A172 (cell line): ENCODE results near the gene NEAT1. TPM values are rescaled to one million over a fixed set of nuclear protein-coding genes. Genes with fewer than 3 reads are reported as not detected.
"Not testable (repeated sequence)": the region's sequence is repeated elsewhere in the genome, so short reads cannot be mapped to it uniquely, and the experiment has no call there.

Experiments
- DNase-seq: peaks from one replicate; pipeline ENCODE4 v3.0.0-alpha.2; 2015; ENCODE audit warnings: low spot score
- total RNA-seq: library from RNA; depleted of rRNA; stranded (reverse); fragments of >200 nt; shearing (Covaris generic); gene quantifications from 2 replicates; pipeline ENCODE4 v1.2.3, GENCODE V29; 2014

Gene NEAT1
- total RNA-seq, 1 experiment from 2014 or later = 28.9 TPM

DNA sequence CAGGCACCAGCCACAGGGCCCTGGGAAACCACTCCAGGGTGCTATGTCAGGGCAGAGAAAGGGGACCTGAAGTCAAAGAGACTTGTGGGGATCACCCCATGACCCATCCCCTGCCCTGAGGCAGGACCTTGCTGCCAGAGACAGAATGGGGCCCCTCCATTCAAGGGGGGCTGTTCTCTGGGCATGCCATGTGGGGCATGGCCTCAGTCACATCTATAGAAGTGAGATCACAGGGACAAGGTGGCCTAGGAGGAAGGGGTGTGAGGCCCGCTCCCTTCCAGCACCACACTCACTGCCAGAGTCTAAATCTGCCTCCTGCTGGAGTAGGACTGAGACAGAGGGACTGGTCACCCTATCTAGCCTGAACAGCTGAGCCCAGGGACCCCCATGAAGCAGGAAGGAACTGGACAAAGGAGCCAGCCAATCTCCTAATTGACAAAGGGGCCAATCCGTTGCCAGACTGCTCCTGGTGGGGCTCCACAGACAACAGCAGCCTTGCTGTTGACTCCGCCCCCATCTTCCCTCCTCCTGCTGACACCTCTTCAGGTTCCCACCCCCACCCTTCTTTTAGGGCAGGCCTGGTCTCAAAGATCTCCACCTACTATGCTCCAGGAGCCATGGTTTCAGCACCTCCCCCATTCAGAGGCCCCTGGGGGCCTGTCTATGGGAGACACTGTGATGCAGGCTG lies 26.0 kb downstream of the NEAT1 start:
- DNase-seq = peak; percentile 62

DNA sequence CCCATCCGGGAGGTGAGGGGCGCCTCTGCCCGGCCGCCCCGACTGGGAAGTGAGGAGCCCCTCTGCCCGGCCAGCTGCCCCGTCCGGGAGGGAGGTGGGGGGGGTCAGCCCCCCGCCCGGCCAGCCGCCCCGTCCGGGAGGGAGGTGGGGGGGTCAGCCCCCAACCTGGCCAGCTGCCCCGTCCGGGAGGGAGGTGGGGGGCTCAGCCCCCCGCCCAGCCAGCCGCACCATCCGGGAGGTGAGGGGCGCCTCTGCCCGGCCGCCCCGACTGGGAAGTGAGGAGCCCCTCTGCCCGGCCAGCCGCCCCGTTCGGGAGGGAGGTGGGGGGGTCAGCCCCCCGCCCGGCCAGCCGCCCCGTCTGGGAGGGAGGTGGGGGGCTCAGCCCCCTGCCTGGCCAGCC lies 28.7 kb downstream of the NEAT1 start:
- not testable (repeated sequence) for DNase-seq

DNA sequence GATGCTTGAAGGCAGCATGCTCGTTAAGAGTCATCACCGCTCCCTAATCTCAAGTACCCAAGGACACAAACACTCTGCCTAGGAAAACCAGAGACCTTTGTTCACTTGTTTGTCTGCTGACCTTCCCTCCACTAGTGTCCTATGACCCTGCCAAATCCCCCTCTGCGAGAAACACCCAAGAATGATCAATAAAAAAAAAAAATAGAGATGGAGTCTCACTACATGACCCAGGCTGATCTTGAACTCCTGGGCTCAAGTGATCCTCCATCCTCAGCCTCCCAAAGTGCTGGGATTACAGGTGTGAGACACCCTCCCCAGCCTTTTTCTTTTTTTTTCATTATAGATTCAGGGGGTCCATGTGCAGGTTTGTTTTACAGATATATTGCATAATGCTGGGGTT lies 29.7 kb downstream of the NEAT1 start:
- not testable (repeated sequence) for DNase-seq

DNA sequence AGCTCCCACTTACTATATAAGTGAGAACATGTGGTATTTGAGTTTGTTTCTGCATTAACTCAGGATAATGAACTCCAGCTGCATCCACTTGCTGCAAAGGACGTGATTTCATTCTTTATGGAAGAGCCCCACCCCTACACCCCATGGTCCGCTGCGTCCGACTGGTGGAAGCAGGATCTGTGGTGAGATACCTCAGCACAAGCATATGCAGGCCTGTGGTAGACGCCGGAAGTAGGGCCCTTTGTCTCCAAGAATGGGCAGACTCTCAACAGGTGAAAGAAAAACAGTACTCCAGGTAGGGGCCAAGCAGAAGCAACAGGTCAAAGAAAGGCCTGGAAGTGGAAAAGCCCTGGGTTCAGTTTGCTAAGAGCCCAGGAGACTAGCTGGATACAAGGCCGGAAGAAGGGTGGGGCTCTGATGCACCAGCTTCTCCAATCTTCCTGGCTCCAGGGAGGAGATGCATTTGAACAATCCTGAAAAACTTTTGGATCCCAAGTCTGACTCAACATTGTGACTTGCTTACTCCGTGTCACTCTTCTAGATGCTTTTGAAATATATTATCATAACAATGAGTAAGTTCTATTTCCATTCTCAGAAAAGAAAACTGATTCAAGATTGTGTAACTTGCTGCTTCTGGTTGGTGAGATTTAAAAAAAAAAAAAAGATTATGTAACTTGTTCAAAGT lies 30.4 kb downstream of the NEAT1 start:
- peak; percentile 87 for DNase-seq

DNA sequence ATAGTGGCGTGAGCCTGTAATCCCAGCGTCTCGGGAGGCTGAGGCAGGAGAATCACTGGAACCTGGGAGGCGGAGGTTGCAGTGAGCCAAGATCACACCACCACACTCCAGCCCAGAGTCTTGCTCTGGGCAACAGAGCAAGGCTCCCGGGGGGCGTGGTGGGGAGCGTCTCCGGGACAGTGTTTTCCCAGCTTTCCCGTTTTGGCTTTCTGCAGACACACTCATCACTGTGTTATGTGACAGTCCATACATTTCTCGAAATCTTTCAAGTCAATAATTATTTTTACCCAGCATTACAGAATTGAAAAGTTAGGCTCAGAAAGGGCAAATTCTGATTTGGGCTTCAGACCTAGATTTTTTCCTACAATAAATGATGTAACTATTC lies 31.7 kb downstream of the NEAT1 start:
- no peak for DNase-seq

DNA sequence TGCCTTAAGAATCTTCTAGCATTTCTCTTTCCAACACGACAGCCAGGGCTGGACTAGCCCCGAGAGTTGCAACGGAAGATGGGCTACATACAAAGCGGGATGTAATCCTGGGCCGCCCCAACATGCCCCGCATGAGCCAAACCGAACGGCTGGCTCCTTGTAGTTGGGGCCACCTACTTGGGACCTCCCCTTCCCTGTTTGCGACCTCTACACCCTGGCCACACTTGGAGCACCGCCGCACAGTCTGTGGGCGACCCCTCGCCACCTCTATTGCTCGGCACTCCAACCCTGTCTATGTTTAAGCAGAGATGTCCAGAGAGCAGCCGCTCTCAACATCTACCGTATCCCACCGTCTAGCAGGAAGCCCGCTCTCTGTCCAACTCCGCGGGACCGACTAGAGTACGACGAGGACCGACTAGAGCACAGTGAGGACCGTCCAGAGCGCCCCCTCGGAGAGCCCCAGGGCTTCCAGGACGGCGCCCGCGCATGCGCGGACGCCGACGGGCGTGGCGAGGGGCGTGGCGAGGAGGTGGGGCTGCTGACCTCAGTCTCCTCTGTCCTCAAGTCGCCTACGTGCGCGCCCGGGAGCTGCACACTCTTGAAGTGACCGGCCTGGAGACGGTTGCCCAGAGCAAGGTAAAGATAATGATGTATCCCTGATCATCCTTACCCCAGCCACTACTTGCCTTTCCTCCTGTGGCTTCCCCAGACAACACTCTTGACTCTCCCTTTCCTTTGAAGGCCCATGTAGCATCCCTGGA lies 32.3 kb downstream of the NEAT1 start:
- DNase-seq = peak; percentile 42

DNA sequence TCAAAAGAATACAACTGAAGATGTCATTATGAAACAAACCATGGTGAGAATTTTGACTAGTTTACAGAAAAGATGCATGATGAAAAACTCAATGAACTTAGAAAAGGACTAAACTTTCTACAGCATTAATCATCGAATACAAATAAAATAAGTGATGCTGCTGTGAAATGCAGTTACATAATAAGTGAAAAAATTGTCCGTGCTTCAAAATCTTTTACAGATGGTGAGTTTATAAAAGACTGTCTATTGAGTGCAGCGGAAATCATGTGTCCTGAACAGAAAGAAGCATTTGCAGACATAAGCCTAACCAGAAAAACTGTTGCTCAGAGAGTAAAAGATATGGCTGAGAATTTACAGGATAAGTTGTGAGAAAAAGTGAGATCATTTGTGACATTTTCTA lies 33.8 kb downstream of the NEAT1 start:
- DNase-seq = no peak

DNA sequence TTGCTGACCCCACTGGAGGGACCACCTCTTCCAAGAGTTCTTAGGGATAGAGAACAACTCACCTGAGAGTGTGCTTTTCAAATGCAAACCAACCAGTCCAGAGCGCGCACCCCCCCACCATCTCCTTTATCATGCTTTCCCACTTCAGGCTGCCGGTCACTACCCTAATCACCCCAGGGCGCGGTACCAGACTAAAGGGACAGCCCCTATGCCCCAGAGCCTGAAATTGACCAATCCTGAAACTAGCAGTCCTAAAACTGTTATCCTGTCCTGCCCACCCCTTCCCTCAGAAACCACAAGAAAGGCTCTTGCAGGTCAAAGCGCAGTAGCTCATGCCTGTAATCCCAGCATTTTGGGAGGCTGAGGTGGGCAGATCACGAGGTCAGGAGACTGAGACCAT lies 37.0 kb downstream of the NEAT1 start:
- no peak for DNase-seq

DNA sequence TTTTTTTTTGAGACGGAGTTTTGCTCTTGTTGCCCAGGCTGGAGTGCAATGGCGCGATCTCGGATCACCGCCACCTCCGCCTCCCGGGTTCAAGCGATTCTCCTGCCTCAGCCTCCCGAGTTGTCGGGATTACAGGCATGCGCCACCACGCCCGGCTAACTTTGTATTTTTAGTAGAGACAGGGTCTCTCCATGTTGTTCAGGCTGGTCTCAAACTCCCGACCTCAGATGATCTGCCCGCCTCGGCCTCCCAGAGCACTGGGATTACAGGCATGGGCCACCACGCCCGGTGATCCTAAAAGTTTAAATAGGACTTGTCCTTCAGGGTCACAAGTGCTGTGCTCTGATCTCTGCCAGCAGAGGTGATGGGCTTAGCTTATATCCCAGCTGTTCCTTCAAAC lies 42.9 kb downstream of the NEAT1 start:
- not testable (repeated sequence) for DNase-seq

DNA sequence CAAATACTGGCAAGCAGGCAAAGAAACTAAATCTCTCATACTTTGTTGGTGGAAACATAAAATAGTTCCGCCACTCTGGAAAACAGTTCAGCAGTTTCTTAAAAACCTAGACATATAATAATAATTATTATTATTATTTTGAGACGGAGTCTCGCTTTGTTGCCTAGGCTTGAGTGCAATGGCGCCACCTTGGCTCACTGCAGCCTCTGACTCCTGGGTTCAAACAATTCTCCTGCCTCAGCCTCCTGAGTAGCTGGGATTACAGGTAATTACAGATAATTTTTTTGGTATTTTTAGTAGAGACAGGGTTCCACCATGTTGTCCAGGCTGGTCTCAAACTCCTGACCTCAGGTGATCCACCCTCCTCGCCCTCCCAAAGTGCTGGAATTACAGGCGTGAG lies 44.7 kb downstream of the NEAT1 start:
- DNase-seq = not testable (repeated sequence)

DNA sequence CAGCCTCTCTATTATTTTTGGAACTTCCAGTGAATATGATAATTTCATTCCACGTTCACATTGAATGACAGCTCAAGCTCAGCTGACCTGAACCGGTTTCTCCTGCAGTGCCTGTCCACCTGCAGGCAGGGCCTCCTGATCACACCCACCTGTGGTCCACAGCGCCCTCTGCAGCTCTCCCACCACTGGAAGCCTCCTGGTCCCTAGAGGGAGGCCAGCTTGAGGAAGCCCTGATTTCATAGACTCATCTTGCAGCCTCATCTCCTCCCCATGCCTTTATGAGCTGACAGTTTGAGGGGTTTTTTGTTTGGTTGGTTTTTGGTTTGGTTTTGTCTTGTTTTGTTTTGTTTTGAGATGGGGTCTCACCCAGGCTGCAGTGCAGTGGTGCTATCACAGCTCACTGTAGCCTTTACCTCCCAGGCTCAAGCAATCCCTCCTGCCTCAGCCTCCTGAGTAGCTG lies 46.3 kb downstream of the NEAT1 start:
- DNase-seq = peak; percentile 57

DNA sequence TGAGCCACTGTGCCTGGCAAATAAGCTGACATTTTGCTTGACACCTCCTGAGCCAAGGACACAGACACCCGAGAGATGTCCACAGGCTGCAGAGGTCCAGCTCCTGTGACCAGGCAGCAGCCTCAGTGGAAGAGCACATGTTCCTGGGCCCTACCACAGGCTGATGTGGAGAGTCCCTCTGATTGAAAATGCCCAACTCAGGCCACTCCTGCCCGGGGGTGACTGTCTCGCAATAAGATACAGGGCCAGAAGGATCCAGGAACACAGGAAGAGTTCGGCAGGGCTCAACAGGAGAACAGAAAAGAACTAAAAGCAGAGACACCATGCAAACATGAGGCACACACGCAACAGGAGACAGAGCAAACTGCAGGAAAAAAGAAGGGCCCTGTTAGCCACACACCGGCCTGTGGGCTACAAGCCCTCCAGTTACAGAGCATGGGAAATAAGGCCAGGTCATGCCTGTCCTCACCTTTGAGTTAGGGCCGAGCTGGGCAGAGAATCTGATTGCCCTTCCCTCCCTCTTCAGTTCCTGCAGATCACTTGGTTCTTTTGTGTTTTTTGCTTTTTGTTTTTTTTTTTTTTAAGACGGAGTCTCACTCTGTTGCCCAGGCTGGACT lies 47.9 kb downstream of the NEAT1 start:
- no peak for DNase-seq

DNA sequence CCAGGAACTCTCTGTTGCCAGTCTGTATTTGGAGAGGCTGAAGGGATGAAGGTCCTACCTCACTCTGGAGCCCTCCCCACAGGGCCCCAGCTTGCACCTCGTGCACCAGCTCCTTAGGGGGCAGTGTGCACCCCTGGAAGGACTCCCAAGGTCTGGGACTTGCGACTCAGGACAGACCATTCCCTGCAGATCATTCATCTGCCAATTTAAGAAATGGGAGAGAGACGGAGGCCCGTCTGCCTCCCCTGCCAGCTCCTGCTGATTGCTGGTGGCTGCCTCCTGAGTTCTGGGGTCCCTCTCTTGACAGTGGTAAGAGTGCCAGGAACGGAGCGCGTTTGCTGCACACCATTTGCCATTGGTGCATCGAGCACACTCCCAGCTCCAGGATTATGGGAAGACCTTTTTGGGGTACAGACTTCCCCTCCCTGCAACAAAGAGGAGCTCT lies 48.9 kb downstream of the NEAT1 start:
- DNase-seq = peak; percentile 76

DNA sequence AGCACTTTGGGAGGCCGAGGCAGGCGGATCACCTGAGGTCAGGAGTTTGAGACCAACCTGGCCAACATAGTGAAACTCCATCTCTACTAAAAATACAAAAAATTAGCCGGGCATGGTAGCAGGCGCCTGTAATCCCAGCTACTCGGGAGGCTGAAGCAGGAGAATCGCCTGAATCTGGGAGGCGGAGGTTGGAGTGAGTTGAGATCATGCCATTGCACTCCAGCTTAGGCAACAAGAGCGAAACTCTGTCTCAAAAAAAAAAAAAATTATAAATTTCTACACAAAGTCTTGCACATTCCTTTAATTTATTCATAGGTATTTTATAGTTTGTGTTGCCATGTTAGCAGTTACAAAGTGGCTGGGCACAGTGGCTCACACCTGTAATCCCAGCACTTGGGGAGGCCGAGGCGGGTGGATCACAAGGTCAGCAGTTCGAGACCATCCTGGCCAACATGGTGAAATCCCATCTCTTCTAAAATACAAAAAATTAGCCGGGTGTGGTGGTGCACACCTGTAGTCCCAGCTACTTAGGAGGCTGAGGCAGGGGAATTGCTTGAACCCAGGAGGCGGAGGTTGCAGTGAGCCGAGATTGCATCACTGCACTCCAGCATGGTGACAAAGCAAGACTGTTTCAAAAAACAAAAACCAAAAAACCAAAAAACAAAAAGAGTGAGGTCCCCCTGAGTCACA lies 50.1 kb downstream of the NEAT1 start:
- not testable (repeated sequence) for DNase-seq

DNA sequence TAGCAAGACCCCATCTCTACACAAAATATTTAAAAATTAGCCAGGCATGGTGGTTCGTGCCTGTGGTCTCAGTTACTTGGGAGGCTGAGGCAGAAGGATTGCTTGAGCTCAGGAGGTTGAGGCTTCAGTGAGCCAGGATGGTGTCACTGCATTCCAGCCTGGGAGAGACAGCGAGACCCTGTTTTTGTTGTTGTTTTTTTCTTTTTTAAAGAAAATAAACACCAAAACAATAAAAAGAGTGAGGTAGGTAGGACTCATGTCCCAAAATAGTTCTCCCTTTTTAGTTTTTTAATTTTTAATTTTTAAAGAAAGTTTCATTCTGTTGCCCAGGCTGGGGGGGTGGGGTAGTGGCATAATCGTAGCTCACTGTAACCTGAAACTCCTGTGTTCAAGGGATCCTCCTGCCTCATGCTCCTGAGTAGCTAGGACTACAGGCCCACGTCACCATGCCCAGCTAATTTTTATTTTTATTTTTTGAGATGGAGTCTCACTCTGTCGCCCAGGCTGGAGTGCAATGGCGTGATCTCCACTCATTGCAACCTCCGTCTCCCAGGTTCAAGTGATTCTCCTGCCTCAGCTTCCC lies 50.8 kb downstream of the NEAT1 start:
- DNase-seq = no peak

DNA sequence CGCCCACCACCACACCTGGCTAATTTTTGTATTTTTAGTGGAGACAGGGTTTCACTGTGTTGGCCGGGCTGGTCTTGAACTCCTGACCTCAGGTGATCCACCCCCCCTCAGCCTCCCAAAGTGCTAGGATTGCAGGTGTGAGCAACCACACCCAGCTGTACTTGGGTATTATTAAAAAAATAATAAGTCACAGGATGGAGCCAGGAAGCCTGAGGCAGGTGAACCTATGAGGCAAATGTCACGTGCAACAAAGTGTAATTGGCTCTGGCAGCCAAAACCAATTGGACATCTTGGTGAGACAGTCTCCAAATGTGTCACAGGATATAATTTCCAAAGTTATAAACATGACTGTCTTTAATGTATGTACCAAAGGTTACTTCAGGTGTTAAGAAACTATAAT lies 52.3 kb downstream of the NEAT1 start:
- no peak for DNase-seq

DNA sequence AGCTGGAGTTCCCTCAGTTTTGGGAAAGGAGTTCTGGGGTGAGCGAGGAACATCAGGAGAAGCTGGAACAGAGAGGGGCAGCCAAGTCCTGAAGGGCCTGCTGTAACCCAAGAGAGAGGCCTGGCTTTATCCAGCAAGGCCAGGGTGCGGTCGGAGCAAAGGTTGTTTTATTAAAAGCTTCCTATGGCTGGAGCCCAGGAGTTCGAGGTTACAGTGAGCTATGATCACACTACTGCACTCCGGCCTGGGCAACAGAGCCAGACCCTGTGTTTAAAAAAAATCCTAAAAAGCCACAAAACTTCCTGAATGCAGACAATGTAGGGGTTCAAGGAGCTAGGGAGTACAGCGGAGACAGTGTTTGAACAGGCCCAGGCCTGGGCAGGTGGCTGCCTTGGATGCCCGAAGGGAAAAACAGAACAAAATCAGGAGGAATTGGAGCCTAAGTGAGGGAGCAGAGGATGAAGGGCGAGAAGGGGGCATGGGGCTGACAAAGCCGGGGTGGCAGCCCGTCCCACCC lies 54.1 kb downstream of the NEAT1 start:
- DNase-seq = no peak

DNA sequence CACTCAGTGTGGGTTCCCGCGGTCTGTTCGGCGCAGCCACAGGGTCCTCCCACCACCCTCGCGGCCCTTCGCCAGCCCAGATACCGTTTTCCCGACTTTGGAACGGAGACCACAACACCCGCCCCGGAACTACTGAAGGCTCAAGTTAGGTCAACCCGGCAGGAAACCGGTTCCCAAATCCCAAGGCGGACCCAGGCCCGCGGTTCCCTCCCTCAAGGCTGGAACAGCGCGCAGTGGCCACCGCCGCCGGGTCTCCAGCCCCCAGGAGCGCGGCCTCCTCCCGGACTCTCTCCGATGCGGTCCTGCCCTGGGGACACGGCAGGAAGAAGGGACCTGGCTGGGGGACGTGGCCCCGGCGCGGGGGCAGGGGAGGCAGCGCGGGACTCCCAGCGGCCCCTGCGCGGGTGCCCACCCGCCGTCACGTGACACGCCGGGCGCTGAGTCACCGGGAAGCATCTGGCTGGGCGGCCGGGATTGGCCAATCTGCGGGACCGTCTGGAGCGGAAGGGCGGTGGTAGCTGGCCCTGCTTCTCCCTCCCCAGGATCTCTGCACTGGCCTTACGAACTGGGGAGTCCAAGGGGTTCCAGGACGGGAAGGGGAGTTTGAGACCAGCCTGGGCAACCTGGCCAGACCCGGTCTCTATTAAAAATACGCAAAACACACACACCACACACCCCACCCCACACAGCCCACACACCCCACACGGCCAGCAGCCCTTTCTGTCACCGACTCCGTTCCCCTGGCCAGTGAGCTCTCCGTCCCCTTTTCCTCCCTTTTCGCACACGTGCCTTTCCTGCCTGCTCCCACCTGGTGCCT lies 54.8 kb downstream of the NEAT1 start:
- peak; percentile 92 for DNase-seq

DNA sequence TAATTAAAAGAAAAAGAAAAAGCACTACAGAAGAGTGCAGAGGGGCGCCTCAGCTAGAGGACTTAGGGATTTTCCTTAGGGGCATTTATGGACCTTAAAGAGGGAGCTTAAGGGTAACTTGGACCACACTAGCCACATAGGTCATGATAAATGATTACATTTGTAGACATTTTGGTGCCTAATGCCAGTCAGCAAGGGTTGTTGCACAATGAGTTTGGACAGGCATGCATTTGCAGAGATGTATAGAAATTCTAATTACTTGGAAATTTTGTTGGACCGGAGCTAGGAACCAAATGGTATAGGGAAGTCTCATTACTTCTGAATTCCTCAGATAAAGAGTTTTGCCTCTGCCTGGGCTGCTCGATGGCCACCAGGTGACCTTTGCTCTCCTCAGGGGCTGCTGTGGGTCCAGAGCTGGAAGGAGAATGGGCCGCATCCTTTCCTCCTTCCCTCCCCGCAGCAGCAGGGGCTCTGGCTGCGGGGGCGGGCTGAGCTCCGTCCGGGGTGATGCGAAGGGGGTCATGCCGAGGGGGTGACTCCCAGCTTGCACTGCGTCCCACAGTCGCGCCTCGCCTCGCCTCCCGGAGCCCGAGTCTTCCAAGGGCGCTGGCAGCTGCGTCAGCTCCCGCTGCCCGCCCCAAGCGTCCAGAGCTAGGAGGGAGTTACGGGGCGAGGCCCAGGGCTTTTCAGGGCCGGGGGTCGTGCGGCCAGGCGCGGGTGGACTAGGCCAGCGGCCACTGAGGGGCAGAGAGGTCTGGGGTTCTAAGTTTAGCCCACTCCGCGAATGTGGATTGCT lies 56.0 kb downstream of the NEAT1 start:
- DNase-seq = no peak
